GM18519 (cell line): ENCODE data around the gene MED25.

ENCODE experiments used
- ATAC-seq: cut with Tn5 transposase; IDR thresholded peaks from one replicate; pipeline ENCODE4 v1.9.1; 2021; ENCODE audit warnings: mild to moderate bottlenecking, moderate library complexity; ENCODE audit not compliant: unreplicated experiment, low FRiP score

MED25 gene

DNA sequence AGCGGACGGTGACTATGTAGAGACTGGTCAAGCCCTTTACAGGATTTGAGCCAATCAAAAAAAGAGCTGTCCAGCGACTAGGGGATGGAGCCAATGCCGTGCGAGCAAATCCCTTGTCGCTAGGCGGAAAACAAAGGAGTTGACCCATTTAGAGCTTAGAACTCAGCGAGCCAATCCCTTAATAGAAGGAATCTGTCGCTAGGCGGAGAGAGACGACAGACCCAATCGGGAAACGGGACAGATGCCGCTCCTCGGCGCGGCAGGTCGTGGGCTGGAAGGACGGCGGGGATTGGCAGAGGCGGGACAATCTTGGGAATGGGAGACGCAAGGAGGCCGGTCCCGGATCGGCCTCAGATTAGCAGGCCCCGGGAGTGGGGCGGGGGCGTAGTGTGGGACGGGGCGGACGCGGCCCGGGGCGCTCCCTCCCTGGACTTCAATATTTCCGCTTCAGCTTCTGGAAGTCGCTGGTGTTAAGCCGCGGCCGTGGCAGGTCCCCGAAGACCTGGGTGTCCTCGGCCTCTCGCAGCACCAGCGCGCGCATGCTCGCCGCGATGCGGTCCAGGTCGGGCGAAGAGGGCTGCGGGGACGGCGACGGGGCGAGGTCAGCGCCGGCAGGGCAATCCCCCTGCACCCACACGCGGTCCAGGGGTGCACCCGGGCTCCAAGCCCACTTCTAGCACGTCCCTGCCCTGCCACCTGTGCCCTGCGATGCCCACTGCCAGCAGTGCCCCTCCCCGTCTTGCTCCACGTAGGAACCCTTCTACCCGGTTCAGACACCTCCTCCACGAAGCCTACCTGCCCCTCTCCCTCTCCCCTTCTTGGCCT lies 51.6 kb downstream of the MED25 start:
- peak; percentile 55 for ATAC-seq

DNA sequence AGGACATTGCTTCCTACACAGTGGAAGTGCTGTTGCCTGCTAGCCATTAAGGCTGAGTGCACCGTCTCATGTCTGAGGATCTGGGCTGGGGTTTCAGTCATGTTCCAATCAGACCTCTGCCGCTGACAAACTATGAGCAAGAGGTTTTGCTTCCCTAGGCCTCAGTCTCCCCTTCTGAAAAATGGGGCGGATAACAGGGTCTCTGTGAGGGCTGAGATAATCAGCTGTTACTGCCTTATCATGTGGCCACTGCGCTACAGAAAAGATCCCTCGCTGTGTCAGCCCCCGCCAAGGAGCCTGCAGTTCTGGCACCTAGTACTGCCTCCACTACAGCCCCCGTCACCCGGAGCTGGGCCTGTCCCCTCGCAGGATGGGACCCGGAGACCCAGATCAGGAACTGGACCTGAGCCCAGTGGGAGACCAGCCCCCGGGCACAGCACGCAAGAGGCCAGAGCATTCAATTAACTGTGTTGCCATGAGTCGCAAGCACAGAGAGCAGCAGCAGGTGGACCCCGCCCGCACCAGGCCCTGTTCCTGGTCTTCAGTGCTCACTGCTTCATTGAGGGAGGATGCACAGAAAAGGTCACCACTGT lies 52.3 kb downstream of the MED25 start:
- no peak for ATAC-seq

DNA sequence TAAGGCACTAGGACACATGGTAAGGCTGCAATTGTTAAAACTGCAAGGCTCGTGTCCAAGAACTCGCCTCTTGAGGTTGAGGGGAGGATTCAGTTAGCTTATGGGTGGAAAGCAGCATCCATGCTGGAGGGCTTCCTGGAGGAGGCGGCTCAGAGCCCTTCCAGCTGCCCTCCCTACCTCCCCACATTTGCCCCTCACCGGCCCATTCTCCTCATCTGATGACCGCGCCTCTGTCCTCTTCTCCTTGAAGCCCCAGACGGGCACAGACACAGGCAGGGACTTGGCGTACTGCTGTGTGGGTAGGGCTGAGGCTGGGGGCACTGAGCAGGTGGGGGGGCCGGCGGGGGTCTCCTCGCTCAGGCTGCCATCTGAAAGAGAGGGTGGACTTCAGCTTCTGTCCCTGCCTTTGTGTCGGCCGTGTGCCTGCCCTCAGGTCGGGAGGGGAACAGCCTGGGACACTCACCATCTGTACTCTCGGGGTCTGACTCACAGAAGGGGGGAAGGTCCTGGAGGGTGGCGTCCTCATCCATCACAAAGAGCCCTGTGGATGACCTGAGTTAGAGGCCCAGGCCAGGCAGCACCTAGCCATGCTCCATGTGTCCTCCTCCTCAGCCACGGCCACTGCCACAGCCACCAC lies 53.4 kb downstream of the MED25 start:
- no peak for ATAC-seq

DNA sequence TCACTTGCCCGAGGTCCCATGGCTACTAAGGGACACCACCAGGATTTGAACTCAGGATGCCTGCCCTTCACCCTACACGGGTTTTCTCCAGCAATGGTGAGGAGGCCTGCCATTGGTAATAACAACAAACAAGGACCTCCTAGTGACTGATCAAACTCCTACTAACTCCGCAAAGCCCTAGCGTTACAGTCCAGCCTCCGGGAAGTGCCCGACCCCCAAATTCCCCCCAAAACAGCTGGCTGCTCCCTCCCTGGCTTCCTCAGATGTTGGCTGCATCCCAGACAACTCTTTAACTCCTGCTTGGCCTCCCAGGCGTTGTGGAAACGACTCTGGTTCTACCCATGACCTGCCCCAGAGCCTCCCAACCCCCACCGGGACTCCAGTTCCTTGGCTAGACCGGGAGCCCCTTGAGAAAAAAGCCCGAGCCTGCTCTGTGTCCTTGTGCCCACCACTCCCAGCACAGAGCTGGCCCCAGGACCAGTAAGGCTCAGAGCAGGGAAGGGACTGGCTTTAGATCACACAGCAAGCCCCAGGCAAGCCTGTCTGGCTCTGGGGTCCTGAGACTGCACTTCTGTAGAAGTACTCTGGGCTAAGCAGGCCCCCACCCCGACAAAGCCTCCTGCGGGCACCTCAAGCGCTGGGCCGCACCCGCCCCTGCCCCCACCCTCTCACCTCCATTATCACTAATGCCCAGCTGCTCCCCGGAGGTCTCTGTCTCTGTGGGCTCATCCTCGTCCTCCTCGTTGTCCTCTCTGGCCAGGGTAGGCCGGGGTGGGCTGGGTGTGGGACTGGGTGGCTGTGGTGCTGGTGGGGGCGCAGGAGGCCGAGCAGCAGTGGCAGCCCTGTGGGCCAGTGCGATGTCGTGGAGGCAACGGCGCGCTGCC lies 54.4 kb downstream of the MED25 start:
- ATAC-seq = no peak

DNA sequence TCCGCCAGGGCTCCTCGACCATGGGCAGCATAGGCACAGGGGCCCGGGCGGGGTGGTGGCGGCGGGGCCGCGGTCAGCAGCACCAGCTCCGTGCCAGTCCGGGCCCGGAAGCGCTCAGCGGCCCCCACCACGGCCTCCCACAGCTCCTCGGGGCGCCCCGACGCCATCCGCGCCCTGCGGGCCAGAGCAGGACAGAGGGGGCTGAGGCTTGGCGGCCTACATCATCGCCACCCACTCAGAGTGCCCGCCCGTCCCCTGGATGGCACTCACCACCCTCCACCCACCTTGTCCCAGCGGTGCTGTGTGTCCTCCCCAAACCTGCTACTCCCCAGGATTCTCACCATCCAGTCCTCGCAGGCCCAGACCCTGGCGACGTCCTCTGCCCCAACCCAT lies 55.0 kb downstream of the MED25 start:
- ATAC-seq = no peak

DNA sequence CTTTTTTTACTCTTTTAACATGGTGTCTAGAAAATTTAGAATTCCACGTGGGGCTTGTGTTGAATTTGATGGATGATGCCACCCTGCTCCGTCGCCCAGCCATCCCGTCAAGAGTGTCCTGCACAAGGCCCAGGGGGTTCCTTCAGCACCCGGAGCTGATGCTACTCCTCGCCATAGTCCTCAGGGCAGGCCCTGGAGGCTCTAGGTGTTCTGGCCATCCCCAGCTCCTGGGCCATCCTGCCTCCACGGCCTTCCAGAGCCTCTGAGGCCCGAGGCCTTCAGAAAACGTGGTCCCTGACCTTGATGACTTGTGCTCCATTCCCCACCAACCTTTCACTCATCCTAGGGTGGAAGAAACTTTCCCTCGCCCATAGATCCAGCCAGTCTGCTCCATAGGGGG lies 55.7 kb downstream of the MED25 start:
- ATAC-seq = no peak

DNA sequence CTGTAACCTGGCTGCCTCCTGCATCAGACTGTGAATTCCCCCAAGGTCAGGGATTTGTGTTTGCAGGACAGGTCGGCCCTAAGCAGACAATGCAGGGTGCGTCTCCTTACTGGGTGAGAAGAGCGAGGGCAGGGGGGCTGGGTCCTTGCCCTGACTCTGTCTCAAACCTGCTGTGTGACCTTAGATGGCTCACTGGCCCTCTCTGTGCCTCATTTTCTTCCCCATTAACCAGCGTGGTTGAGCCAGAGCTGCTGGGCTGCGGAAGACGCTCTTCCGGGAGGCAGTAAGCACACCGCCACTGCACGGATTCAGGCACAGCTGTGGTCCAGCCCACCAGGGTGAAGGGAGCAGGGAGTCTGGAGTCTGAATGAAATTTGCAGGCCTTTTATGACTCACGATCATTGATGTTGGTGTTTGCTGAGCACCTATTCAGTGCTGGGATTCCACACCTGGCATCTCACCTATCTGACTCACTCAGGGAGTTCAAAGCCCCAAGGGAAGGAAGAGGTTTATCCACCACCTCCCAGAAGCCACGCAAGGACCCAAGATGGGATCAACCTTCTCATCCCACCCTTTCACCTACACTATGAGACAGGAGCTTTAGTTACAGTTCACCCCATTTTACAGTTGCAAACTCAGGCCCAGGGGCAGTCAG lies 56.5 kb downstream of the MED25 start:
- no peak for ATAC-seq

DNA sequence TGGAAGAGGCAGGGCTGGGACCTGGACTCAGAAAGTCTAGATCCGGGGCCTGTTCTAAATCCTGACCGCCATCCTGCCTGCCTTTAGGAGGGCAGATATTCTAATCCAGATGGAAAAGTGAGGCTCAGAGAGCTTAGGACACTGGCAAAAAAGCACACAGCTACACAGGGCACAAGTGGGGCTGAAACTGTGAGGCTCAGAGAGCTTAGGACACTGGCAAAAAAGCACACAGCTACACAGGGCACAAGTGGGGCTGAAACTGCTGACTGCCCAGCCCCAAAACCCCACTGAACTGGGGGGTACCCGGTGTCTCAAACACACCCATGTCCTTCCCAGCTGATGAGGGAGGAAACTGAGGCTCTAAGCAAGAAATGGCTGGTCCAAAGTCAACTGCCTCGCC lies 57.1 kb downstream of the MED25 start:
- no peak for ATAC-seq

DNA sequence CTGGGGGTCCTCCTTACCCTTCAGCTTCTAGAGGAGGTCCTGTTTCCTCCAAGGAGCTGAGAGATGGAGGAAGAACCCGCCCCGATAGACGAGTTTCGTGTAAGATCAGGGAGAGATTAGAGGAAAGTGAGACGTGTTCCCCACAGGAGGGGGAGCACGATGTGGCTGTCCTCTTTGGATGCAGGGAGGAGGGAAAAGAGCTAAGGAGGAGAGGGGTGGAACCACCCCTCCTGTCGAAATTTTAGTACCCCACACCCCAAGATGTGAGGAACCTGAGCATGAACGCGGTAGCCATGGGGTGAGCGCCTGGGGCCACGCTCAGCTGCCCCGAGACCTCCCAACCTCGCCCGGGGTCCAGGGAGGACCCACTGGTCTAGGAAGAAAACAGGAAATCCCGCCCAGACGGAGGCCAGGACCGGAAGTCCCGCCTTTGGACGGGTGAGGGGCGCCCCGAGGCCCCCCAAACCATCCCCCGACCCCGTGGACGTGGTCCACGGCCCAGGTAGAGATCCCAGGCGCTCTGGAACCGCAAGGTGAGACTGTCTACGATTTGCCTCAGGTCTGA lies 57.9 kb downstream of the MED25 start:
- no peak for ATAC-seq

DNA sequence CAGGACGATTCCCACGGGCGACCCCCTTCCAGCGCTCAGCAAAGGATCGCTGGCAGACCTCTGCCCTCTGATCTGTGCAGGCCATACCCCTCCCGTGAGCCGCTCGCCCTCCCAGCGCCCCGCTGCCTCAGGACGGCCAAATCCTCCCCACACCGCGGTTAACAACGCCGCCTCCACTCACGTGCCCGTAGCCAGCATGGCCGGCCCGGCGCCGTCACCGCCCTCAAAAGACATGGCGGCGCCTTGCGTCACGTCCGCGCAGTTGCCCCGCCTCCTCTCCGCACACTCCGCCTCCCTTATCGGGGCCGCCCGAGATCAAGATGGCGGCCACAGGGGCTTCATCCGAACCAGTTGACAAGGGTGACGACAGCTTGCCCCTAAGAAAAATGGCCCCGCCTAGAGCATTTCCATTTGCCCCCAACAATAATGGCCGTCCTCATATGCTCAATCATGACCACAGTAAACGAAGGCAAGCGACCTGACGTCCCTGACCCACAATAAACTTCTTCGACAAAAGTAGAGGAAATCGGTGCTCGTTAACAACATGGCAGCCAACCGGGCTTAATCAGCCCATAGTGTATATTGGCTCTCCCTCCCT lies 58.4 kb downstream of the MED25 start:
- ATAC-seq = peak; percentile 38

DNA sequence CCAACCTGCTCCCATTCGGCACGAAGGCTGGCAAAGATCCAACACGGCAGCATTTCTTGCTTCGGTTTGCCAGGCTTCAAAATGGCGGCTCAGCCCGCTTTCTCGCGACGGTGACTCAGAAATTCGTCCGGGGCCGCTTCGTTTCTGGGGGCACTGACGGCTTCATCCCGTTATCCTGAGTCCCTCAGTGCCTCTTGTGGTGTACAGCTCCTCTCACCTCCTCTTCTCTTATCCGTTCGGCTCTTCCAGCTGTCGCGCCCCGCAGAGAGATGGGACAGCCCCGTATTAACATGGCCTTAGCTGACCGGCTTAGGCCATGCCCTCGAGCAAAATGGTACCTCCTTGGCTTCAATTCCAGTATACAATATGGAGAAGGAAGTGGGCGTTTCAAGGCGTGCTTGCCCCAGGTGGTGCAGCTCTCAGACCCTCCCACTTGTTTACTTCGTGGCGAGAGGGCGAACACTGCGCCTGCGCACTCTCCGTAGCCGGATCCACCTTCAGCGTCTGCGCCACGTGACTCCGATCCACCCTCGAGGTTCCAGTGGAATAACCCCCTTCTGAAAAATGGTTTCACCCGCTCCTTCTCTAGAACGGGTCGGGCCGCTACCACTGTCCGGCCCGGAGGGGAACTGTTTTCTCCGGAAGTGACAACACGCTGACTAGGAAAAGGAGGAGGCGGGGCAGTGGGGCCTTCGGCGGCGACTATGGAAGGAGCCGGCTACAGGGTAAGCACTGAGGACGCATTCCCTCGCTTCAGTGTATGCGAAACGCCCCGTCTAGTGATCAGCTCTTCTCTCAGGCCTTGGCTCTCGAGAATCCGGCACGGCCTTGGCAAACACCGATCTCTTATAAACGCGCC lies 59.2 kb downstream of the MED25 start, which contains the start of the genes AKT1S1 and TBC1D17:
TSS of gene AKT1S1 (minus strand) at position 336 of the 859 bp plus-strand sequence. CDS start 4,060 bp downstream, outside the sequence.
TSS of gene TBC1D17 (plus strand) at position 683 of the 859 bp plus-strand sequence. CDS start at position 705, 22 bp downstream.
- ATAC-seq = peak; percentile 38

DNA sequence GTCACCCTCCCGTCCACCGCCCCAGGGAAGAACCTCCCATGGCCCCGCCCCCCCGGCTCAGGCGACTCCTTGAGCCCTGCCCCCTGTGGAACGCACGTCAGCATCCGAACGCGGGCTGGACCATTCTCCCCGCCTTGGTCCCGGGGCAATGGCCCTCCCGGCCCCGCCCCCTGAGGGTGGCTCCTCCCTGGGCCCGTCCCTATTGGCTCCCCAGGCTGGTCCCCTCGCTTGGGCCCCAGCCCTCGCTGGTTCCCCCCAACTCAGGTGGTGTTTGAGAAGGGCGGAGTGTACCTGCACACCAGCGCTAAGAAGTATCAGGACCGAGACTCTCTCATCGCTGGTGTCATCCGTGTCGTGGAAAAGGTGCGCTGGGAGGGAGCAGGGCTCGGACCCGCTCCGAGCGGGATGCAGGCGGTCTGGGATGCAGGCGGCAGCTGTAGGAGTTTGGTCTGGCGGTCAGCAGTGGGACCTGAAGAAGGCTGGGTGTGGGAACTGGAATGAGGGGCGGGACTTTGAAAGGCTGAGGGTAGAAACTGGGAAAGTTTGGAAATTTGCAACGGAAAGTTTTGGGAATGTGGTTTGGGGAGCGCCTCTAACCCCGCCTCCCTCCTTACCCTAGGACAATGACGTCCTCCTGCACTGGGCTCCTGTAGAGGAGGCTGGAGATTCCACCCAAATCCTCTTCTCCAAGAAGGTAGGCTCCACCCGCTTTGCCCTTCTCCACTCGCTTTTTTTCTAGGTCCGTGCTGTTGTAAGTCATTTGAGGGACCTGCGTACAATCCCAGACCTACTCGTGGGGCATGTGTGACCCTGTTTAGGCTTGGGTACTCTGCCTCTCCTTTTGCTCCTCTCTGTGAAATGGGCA lies 60.0 kb downstream of the MED25 start:
- ATAC-seq = peak; percentile 23

DNA sequence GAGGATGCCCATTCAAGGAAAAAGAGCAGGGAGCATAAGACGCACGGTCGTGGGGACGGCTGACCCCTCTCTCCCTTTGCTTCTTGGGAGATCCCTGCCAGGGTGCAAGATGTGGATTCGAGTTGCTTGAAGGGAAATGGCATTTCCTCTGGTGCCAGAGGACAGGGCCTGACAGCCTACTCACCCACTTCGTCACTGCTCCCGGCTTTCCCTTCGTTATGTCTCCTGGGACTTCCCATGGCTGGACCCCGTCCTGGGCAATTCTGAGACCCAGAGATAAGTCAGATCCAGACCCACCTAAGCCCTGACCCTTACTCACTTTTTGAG lies 60.6 kb downstream of the MED25 start:
- ATAC-seq = no peak

DNA sequence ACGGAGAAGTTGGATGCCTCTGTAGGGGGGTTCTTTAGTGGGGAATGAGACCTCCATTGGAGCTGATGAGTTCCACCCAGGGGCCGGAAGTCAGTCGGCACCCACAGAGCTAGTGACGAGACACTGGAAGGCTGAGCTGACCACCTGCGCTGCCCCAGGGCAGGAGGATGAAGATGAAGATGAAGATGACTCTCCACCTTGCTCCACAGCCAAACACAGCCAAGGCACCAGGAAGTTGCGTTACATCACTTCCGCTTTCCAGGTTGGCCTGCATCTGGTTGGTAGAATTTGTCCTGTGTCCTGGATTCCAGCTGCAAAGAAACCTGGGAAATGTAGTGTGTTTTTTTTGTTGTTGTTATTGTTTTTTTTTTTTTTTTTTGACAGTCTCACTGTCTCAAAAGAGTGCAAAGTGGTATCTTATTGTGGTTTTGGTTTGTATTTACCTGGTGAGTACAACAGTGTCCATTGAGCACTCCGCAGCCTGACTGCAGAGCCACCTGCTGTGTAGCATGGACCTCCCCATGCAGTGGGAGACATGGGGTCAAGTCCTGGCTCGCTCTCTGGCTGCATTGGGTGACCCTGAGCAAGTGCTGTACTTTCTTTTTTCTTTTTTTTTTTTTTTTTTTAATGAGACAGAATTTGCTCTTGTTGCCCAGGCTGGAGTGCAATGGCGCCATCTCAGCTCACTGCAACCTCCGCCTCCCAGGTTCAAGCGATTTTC lies 61.3 kb downstream of the MED25 start:
- ATAC-seq = no peak

DNA sequence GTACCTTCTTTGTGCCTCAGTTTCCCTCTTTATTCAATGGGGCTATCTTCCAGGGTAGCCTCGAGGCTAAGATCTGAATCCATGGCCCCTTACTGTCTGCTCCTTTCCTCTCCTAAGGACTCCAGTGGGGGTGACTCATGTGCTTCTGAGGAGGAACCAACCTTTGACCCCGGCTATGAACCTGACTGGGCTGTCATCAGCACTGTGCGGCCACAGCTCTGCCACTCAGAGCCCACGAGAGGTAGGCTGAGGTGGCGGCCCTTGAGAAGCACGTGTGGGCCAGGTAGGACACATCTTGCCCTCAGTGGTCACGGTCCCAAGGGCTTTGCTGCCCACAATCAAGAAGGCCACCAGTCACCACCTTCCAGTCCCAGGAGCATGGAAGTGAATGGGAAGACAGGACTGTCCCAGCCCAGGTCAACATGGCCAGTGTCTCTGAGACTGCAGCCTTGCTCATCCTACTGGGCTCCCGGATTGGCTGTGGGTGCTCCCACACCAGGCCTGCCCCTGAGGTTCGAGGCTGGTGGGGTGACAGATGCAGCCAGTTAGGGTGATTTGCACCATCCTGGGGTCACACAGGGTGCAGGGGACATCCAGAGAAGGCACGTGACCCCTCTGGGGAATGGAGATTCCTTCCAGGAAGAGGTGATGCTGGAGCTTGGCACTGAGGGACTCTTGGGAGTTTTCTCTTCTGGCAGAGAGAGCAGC lies 62.2 kb downstream of the MED25 start:
- no peak for ATAC-seq

DNA sequence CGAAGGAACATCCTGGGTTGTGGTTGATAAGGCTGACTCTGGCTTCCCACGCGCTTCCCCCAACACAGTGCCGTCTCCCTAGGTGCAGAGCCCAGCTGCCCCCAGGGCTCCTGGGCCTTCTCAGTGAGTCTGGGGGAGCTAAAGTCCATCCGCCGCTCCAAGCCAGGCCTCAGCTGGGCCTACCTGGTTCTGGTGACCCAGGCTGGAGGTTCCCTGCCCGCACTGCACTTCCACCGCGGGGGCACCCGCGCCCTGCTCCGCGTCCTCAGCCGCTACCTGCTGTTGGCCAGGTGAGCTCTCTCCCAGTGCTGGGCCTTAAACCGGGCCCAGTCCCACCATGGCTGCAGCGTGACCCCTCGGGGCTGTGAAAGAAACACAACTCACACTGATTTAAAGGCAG lies 63.1 kb downstream of the MED25 start:
- ATAC-seq = no peak
